GM18507 (cell line): ENCODE results near the gene FMN1.

Source experiments
- DNase-seq: peaks from one replicate; pipeline ENCODE4 v3.0.0; 2011; ENCODE audit warnings: low read depth; ENCODE audit not compliant: insufficient read length; ENCODE audit errors: extremely low spot score
- FAIRE-seq: peaks from 2 replicates; lab custom pipeline; 2011; peaks lifted over from hg19 to GRCh38; lab: Jason Lieb, UNC

Gene FMN1

GRCh38 chr15:32784581-32784980 is 409.9 kb downstream of the FMN1 start:
- FAIRE-seq (no peak), DNase-seq (no peak)

- no peak for DNase-seq
- no peak for FAIRE-seq
Measured at GRCh38 chr15:32781781-32782180, 412.7 kb downstream of the FMN1 start.

GRCh38 chr15:32778391-32779176 is 415.9 kb downstream of the FMN1 start:
- DNase-seq (no peak), FAIRE-seq (no peak)

- FAIRE-seq (no peak), DNase-seq (no peak)
Measured at GRCh38 chr15:32775103-32775502, 419.4 kb downstream of the FMN1 start.

GRCh38 chr15:32774022-32774421 is 420.5 kb downstream of the FMN1 start:
- FAIRE-seq (no peak), DNase-seq (no peak)

GRCh38 chr15:32767236-32767635 is 427.3 kb downstream of the FMN1 start:
- DNase-seq (no peak), FAIRE-seq (no peak)

GRCh38 chr15:32766101-32766500 is 428.4 kb downstream of the FMN1 start:
- FAIRE-seq (no peak), DNase-seq (no peak)

- DNase-seq (no peak), FAIRE-seq (no peak)
Measured at GRCh38 chr15:32765236-32765635, 429.3 kb downstream of the FMN1 start.

GRCh38 chr15:32763295-32763694 is 431.2 kb downstream of the FMN1 start:
- no peak for FAIRE-seq
- no peak for DNase-seq

- DNase-seq (no peak), FAIRE-seq (no peak)
Measured at GRCh38 chr15:32757426-32757825, 437.1 kb downstream of the FMN1 start.

- FAIRE-seq = no peak
Measured at GRCh38 chr15:32750979-32751378, 443.5 kb downstream of the FMN1 start.

GRCh38 chr15:32747921-32748342 is 446.6 kb downstream of the FMN1 start:
- DNase-seq (no peak), FAIRE-seq (no peak)

More at GRCh38 chr15:32750979-32751378, 443.5 kb downstream of the FMN1 start:
- no peak for DNase-seq

GRCh38 chr15:32746116-32746857 is 448.2 kb downstream of the FMN1 start:
- FAIRE-seq (no peak), DNase-seq (no peak)

- DNase-seq (no peak), FAIRE-seq (no peak)
Measured at GRCh38 chr15:32743411-32744140, 450.9 kb downstream of the FMN1 start.

GRCh38 chr15:32739522-32740063 is 454.9 kb downstream of the FMN1 start:
- no peak for DNase-seq

GRCh38 chr15:32738666-32739065 is 455.8 kb downstream of the FMN1 start:
- DNase-seq (no peak), FAIRE-seq (no peak)

More at GRCh38 chr15:32739522-32740063, 454.9 kb downstream of the FMN1 start:
- FAIRE-seq = no peak

- DNase-seq (no peak), FAIRE-seq (no peak)
Measured at GRCh38 chr15:32737304-32737703, 457.2 kb downstream of the FMN1 start.

GRCh38 chr15:32736701-32737061 is 457.8 kb downstream of the FMN1 start:
- FAIRE-seq (no peak), DNase-seq (no peak)

- DNase-seq (no peak), FAIRE-seq (no peak)
Measured at GRCh38 chr15:32735989-32736700, 458.4 kb downstream of the FMN1 start.
